T follicular helper cell (primary cell): ENCODE results near the gene CRTC3.
"Not testable (repeated sequence)": the region's sequence is repeated elsewhere in the genome, so short reads cannot be mapped to it uniquely, and the experiment has no call there.

Experiments used
- DNase-seq: peaks from one replicate; pipeline ENCODE4 v3.0.0-alpha.2; 2020; ENCODE audit warnings: low read depth

CRTC3 gene

GRCh38 chr15:90650117-90650955 lies 120.6 kb downstream of the CRTC3 start:
- no peak for DNase-seq

DNA sequence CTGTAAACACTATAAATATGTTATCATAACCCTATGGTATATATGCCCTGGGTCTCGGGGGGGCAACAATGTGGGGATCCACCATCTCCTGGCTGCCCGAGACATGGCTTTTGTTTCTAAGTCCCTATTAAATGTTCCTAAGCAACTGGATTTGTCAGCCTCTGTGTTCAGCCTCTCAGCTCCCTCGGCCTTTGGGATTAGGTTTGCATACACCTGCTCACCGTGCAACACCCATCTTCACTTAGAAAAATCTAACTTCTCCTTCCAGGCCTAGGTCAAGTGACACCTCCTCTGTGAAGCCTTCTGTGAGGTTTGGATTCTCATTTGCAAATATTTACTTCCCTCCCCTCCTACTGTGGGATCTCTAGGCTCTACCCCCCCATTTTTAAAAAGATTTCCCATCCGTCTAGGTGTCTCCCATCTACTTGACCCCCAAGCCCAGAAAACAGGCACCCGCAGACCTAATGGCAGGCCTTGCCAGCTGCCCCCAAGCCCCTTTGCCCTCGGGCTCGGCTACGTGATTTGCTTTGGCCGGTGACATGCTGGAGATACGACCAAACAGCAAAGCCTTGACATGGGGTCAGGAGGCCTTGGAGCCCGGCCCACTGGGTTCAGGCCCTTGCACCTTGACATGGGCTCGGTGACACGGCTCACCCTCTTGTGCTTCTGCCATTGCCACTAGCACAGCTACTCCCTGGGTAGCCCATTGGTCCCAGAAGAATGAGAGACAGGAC lies 121.4 kb downstream of the CRTC3 start:
- no peak for DNase-seq

GRCh38 chr15:90654233-90655136 lies 124.8 kb downstream of the CRTC3 start:
- no peak for DNase-seq

DNA sequence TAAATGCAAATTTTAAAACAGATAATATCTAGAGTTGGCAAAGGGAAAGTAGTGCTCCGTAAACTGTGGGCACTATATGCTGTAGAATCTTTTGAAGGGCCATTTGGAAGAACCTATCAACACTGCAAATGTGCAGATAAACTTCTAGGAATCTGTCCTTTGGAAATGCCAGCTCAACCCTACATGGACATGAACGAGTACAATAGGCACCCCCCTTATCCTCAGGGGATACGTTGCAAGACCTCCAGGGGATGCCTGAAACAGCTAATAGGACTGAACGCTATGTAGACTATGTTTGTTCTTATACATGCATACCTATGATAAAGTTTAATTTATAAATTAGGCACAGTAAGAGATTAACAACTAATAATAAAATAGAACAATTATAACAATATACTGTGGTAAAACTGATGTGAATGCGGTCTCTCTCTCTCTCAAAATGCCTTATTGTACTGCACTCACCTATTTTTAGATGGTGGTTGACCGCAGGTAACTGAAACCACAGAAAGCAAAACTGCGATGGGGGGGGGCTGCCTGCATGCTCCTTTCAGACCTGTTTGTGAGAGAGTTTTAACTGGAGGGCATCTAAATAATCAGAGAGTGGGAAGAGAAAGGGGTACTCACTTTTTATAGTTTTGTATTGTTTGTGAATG lies 127.9 kb downstream of the CRTC3 start:
- peak; percentile 46 for DNase-seq

DNA sequence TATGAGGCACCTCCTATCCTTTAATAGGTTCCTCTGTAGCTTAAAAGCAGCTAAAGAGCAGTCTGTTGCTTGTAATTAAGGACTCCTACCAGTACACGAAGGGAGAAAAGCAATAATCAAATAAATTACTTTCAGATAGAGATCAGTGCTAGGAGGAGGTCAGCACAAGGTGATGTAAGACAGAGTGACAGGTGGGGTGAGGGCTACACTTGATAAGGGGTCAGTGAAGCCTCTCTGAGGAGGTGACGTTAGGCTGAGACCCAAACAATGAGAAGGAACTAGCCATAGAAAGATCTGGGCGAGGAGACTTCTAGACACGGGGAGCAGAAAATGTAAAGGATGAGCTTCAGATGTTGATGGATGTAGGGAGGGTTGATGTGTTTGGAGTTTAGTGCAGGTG lies 129.8 kb downstream of the CRTC3 start:
- no peak for DNase-seq

GRCh38 chr15:90660195-90660998 lies 130.7 kb downstream of the CRTC3 start:
- DNase-seq = peak; percentile 25

GRCh38 chr15:90660999-90661330 lies 131.2 kb downstream of the CRTC3 start:
- DNase-seq = not testable (repeated sequence)

GRCh38 chr15:90664081-90664461 lies 134.3 kb downstream of the CRTC3 start:
- not testable (repeated sequence) for DNase-seq

DNA sequence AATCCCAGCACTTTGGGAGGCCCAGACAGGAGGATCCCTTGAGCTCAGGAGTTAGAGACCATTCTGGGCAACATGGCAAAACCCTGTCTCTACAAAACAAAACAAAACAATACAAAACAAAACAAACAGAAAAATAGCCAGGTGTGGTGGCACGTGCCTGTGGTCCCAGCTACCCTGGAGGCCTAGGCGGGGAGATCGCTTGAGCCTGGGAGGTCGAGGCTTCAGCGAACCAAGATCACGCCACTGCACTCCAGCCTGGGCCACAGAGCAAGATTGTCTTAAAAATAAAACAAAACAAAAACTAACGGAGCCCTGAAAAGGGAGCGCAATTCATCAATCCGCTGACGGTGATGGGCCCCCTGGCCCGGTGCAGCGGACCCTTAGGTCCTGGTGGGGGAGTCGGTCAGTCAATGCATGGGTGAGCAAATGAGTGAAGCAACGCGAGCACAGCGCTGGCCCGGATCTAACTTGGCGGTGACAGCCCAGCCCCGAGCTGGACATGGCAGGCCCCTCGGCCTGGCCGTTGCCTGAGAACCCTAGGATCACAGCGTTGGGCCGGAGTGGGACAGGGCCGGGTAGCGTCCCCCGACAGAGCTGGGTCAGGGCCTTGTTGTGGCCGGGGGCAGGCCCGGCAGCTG lies 135.0 kb downstream of the CRTC3 start:
- no peak for DNase-seq

DNA sequence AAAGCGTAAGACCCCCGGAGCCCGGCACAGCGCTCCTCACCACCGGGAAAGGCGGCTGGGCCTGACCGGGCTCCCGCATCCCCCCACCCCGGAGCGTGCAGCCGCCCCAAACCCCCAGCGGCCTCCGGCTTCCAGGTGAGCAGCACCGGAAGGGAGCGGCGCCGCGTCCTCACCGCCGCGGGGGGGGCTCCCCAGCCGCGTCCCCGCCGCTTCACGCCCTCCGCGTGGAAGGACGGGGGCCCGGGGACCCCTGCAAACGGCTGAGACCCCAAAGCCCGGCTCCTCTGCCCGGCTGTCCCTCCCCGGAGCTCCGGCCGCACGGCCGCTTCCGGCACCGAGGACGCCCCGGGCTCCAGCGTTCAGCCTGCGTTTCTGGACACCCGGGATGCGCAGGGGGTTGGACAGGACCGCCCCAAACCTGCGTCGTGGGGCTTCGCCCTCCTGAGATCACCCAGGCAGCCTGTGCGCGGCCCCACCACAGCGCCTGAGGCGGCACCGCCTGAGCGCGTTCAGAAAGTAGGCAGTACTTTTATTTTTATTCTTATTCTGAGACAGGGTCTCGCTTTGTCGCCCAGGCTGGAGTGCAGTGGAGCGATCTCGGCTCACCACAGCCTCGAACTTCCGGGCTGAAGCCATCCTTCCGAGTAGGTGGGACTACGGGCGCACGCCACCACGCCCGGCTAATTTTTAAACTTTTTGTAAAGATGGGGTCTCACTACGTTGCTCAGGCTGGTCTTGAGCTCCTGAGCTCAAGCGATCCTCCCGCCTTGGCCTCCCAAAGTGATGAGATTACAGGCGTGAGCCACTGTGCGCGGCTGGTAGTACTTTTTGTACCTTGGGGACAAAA lies 135.8 kb downstream of the CRTC3 start:
- DNase-seq = no peak

DNA sequence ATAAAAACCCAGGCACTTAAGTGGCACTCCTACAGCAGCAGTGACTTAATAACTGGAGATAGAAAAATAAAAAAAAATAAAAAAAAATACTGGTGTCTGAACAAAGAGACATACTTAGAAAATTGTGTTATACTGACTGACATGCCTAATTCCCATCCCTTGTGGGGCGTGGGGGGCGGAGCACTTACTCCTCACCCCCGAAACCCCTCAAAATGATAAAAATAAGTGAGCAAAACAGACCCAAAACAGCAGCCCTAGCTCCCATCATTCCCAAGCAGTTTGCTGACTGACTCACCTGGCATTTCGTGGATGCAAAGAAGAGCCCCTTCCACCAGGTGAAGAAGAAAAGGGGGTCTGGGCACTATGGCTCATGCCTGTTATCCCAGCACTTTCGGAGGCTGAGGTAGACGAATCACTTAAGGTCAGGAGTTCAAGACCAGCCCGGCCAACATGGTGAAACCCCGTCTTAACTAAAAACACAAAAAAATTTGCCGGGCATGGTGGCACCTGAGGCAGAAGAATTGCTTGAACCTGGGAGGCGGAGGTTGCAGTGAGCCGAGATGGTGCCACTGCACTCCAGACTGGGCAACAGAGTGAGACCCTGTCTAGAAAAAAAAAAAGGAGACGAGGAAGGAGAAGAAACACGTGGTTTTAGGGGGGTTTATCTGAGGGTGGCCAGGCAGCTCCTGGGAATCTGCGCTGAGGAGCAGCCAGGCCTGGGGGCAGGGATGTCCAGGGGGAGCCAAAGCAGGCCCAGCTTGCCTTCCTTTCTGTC lies 136.6 kb downstream of the CRTC3 start:
- no peak for DNase-seq

DNA sequence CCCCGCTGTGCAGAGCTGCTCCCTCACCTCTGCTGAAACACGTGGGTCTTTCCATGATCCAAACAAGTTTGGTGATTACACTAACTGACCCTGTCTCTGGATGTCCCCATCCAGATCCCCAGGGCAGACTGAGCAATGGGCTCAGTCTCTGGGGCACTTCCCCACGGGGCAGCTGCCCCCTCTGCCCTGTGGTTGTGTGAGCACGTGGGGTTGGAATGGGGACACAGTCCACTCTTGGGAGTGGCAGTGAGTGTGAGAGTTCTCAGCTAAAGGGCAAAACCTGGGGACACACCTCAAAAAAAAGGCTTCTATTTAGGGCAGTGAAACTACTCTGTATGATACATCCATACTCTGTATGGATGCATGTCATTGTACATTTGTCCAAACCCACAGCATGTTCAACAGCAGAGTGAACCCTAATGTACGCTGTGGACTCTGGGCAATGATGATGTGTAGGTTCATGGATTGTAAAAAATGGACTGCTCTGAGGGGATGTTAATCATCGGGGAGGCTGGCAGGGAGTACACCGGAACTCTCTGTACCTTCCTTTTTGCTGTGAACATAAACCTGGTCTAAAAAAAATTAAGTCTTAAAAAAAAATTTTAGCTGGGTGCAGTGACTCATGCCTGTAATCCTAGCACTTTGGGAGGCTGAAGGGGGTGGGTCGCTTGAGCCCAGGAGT lies 137.5 kb downstream of the CRTC3 start:
- DNase-seq = no peak

GRCh38 chr15:90667755-90668345 lies 138.1 kb downstream of the CRTC3 start:
- not testable (repeated sequence) for DNase-seq

- not testable (repeated sequence) for DNase-seq
These were observed 140.9 kb downstream of the CRTC3 start for GRCh38 chr15:90670631-90671030.

DNA sequence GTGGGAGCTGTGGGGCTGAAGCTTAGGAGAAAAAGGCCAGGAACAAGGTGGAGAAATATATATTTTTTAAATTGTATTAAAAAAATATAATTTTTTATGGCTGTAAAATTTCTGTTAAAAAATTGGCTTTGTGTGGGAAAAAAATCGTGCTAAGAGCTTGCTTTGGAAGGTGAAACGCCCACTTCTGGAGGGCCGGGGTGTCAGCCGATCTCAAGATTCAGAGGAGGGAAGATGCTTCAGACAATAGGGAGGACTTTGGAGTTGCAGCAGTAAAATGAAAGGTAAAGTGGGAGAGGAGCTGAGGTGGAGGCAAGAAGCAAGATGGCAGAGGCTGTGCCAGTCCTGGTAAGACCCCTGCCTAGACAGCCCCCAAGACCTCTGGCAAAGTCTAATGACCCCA lies 141.5 kb downstream of the CRTC3 start:
- DNase-seq = no peak

DNA sequence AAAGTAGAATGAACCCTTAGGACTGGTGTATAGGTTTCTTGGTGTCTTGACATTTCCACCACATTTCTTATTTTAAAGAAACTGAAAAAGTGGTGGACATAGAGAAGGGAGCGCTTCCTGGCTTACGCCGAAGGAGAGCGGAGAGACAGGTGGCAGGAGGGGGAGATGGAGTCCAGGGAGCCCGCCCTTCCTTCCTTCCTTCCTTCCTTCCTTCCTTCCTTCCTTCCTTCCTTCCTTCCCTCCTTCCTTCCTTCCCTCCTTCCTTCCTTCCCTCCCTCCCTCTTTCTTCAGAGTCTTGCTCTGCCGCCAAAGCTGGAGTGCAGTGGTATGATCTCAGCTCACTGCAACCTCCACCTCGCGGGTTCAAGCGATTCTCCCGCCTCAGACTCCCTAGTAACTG lies 143.6 kb downstream of the CRTC3 start:
- DNase-seq = not testable (repeated sequence)

DNA sequence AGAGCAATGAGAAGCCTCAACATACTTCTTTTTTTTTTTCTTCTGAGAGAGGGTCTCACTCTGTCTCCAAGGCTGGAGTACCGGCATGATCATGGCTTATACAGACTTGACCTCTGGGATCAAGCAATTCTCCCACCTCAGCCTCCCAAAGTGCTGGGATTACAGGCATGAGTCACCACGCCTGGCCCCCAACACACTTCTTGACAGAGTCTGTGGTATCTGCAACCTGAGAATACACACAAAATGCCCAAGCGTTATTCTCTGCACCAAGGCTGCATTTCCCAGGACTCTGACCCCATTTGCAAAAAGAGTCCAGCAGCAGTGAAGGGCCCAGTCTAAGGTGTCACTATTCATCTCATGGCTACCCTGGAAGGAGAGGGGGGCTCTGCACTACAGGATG lies 144.8 kb downstream of the CRTC3 start:
- DNase-seq = no peak

DNA sequence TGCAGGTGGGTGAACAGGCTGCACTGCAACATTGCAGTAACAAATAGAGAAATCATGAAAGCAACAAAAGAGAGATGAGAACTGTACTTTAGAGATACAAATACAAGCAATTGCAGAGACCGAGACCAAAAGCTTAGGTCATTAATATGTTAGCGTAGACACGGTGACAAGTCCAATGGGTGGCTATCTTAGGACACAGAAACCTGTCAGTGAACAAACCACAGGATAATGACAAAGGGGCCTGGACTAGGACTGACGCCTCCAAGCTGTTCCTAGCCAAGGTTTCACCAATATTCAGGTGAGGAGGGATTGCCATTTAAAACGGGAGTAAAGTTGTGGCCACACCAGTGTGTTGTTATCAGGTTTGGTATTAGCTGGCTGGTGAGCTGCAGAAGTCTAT lies 145.7 kb downstream of the CRTC3 start:
- no peak for DNase-seq
